ENCODE results near the gene FAR2. TPM values are rescaled to one million over a fixed set of nuclear protein-coding genes. Genes with fewer than 3 reads are reported as not detected.

FAR2 gene
- polyA plus RNA-seq, 3 donors, result 14.8 to 38.0 (median 35.8) TPM

DNA sequence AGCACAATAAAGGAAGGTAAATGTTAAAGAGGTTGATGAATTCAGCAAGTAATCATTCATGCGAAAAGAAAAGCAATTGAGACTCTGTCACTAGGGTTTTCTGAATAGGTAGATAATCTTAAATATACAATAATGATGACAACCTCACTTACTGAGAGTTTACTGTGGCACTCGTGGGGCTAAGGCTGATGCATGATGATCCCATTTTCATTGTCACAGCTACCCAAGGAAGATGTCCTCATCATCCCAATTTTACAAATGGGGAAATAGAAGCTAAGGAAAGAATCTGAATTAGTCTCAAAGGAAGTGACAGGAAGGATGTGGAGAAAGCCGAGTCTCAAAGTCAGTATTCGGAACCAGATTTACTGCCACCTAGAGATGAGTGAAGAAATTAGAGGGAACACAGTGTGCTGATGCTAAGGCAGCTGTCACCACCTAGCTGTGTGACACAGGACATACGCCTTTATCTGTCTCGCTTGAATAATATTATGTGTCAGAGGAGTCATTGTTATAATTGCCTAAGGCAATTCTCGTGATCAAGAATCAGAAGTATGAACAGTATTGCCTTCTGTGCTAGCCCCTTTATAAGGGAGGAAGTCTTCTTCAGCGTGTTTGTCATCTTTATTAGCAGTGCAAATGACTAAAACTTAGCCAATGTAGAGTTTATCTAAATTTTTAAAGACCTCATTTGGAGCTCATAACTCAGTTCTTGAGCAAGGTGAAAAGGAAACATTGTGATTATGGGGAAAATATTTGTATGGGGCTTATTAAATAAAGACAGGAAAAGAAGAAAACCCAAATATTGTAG is 168.7 kb downstream of the FAR2 start:
- peak; percentile 68 to 87 (median 79) for DNase-seq
- no peak overlapping the region for H3K4me3 Mint-ChIP-seq
- intact Hi-C loops (cut with micrococcal nuclease), result loop anchor here (10.0 kb wide), 3 partner anchors 113 to 243 kb away; no protein-coding TSS in a partner anchor
- peaks cover 0 to 5% (median 2%) of the 10 kb centered on the region in 7 donors for H3K9me3 Mint-ChIP-seq
- H3K9ac ChIP-seq (ENCODE audit: insufficient read depth, low read length, poor library complexity, severe bottlenecking), result no peak overlapping the region
- peaks cover 11 to 57% of the 10 kb centered on the region in 2 donors for H3K36me3 ChIP-seq (replicated peaks in 1 of 2; ENCODE audit: control insufficient read depth in 1 of 2, insufficient read depth in 2 of 2, low read length in 2 of 2)
- H3K4me1 Mint-ChIP-seq, result peaks cover 7% of the 10 kb centered on the region
- H3K79me2 ChIP-seq (ENCODE audit: insufficient read depth, low read length), result no peaks in the 10 kb centered on the region
- TF ChIP-seq, protein P1, sequence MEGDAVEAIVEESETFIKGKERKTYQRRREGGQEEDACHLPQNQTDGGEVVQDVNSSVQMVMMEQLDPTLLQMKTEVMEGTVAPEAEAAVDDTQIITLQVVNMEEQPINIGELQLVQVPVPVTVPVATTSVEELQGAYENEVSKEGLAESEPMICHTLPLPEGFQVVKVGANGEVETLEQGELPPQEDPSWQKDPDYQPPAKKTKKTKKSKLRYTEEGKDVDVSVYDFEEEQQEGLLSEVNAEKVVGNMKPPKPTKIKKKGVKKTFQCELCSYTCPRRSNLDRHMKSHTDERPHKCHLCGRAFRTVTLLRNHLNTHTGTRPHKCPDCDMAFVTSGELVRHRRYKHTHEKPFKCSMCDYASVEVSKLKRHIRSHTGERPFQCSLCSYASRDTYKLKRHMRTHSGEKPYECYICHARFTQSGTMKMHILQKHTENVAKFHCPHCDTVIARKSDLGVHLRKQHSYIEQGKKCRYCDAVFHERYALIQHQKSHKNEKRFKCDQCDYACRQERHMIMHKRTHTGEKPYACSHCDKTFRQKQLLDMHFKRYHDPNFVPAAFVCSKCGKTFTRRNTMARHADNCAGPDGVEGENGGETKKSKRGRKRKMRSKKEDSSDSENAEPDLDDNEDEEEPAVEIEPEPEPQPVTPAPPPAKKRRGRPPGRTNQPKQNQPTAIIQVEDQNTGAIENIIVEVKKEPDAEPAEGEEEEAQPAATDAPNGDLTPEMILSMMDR (IDR thresholded peaks at IDR 0.05), result peak; percentile 94
- no peaks in the 10 kb centered on the region for H3K27me3 Mint-ChIP-seq (ENCODE audit: low read depth in 3 of 3)
- no peaks in the 10 kb centered on the region for H3K4me1 ChIP-seq (ENCODE audit: control insufficient read depth in 1 of 2, insufficient read depth in 2 of 2, low read length in 2 of 2)
- H3K27ac ChIP-seq (ENCODE audit: low read depth in 1 of 2, low read length in 2 of 2), result no peak overlapping the region
- H3K27me3 ChIP-seq (ENCODE audit: control insufficient read depth in 2 of 2, insufficient read depth in 2 of 2, low read length in 2 of 2), result no peaks in the 10 kb centered on the region
- 10% methylated on average over 5 of the region's 8 CpGs for WGBS (ENCODE audit: insufficient coverage)
- no peaks in the 10 kb centered on the region for H4K20me1 ChIP-seq (ENCODE audit: insufficient read depth, low read length)
- H3K36me3 Mint-ChIP-seq, result peaks cover 48 to 52% of the 10 kb centered on the region in 2 donors
- H2AFZ ChIP-seq (ENCODE audit: insufficient read depth, low read depth, low read length, poor library complexity, severe bottlenecking), result no peak overlapping the region
- peaks cover 2% of the 10 kb centered on the region in 2 donors for H3K9me3 ChIP-seq (replicated peaks in 1 of 2; ENCODE audit: control insufficient read depth in 1 of 2, insufficient read depth in 1 of 2, low read length in 2 of 2)
- no peak overlapping the region for H3K4me2 ChIP-seq (replicated peaks; ENCODE audit: extremely low read depth, low read length, poor library complexity, severe bottlenecking)
- no peak overlapping the region for H3K4me3 ChIP-seq (replicated peaks in 1 of 3; ENCODE audit: low read depth in 2 of 3, low read length in 3 of 3)
- H3K27ac Mint-ChIP-seq, result peak overlapping the region in 5 of 7 donors; percentile 2 to 87 (median 41)

DNA sequence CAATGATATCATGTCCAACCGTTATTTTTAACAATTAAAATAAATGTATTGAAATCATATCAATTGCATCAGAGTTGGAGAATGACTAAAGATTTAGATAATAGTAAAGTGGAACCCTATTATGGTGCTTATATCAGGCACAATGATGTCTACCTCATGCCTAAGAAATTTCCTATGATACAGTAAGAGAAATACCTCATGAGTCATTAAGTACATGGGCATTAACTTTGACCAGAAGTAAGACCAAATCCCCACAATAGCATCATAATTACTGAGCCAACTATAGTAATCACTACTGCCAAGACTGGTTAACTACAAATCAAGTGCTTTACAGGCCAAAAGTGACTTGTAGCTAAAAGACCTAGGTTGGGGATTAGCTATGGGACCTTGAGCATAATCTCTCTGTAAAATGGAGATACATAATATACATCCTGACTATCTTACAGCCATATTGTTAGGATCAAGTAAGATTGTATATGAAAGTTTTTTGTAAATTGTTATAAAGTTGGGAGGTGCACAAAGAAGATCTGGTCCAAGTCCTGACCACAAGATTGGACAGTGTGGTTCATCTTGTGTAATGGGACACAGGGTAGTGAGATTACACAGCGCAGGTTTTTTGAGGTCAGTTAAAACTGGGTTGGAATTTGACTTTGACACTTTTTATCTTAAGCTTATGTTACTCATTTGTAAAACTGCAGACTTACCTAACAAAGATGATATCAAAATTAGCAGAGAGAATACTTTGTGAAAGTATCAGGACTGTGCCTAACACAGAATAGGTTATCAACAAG is 171.4 kb downstream of the FAR2 start:
- peaks cover 8 to 11% of the 10 kb centered on the region in 2 donors for H3K9me3 ChIP-seq (replicated peaks in 1 of 2; ENCODE audit: control insufficient read depth in 1 of 2, insufficient read depth in 1 of 2, low read length in 2 of 2)
- H4K20me1 ChIP-seq (ENCODE audit: insufficient read depth, low read length), result no peaks in the 10 kb centered on the region
- H3K79me2 ChIP-seq (ENCODE audit: insufficient read depth, low read length), result no peaks in the 10 kb centered on the region
- intact Hi-C loops (cut with micrococcal nuclease), result no loop called here
- Mint-ChIP-seq H3K27me3 (ENCODE audit: low read depth in 3 of 3) (no peaks in the 10 kb centered on the region), H3K36me3 (peaks cover 55 to 64% of the 10 kb centered on the region in 2 donors), H3K4me1 (peaks cover 7% of the 10 kb centered on the region), H3K4me3 (no peak overlapping the region), H3K9me3 (peaks cover 3 to 23% (median 17%) of the 10 kb centered on the region in 7 donors), H3K27ac (peak overlapping the region in 1 of 7 donors; percentile 6)
- H3K4me2 ChIP-seq (replicated peaks; ENCODE audit: extremely low read depth, low read length, poor library complexity, severe bottlenecking), result no peak overlapping the region
- H3K4me3 ChIP-seq (replicated peaks in 1 of 3; ENCODE audit: low read depth in 2 of 3, low read length in 3 of 3), result no peak overlapping the region
- no peak for DNase-seq
- H3K36me3 ChIP-seq (replicated peaks in 1 of 2; ENCODE audit: control insufficient read depth in 1 of 2, insufficient read depth in 2 of 2, low read length in 2 of 2), result peaks cover 14 to 57% of the 10 kb centered on the region in 2 donors
- WGBS (ENCODE audit: insufficient coverage), result no CpG with 5 or more reads among the region's 2 CpGs
- no peak overlapping the region for H2AFZ ChIP-seq (ENCODE audit: insufficient read depth, low read depth, low read length, poor library complexity, severe bottlenecking)
- H3K27me3 ChIP-seq (ENCODE audit: control insufficient read depth in 2 of 2, insufficient read depth in 2 of 2, low read length in 2 of 2), result no peaks in the 10 kb centered on the region
- H3K9ac ChIP-seq (ENCODE audit: insufficient read depth, low read length, poor library complexity, severe bottlenecking), result no peak overlapping the region
- no peak overlapping the region for H3K27ac ChIP-seq (ENCODE audit: low read depth in 1 of 2, low read length in 2 of 2)
- H3K4me1 ChIP-seq (ENCODE audit: control insufficient read depth in 1 of 2, insufficient read depth in 2 of 2, low read length in 2 of 2), result no peaks in the 10 kb centered on the region
- TF ChIP-seq, protein P1 (IDR thresholded peaks at IDR 0.05), result no peak

Measured in CD14-positive monocyte (primary cell).